Neural cell (in vitro differentiated cells): ENCODE data around the gene DBNDD1. TPM values are rescaled to one million over a fixed set of nuclear protein-coding genes. Genes with fewer than 3 reads are reported as not detected.

Experiments used
- H2AFZ ChIP-seq: fragments of 200-600, 300-800 bp; sonication (generic), shearing (Covaris generic); 2 replicates; pipeline ENCODE4 v1.6.0; 2014; ENCODE audit warnings: low read depth, mild to moderate bottlenecking, antibody characterized with exemption, low read length, moderate library complexity
- H3F3A ChIP-seq: fragments of 200-600 bp; shearing (Covaris generic); 2 replicates; pipeline ENCODE4 v1.6.1; 2016; ENCODE audit warnings: mild to moderate bottlenecking, moderate library complexity, mixed read lengths, antibody characterized with exemption, low read length; ENCODE audit not compliant: insufficient read depth, poor library complexity, severe bottlenecking
- H3K27ac ChIP-seq: fragments of 200-600, 300-800 bp; sonication (generic), shearing (Covaris generic); 2 replicates; pipeline ENCODE4 v1.5.1; 2014; ENCODE audit warnings: mild to moderate bottlenecking, low read length, moderate library complexity
- H3K27me3 ChIP-seq: fragments of 300-800, 200-600 bp; sonication (generic), shearing (Covaris generic); 2 replicates; pipeline ENCODE4 v1.6.0; 2014; ENCODE audit warnings: mild to moderate bottlenecking, low read depth, low read length, moderate library complexity; ENCODE audit not compliant: insufficient read depth
- H3K36me3 ChIP-seq: fragments of 300-800, 200-600 bp; sonication (generic), shearing (Covaris generic); 2 replicates; pipeline ENCODE4 v1.5.1; 2014; ENCODE audit warnings: mild to moderate bottlenecking, antibody characterized with exemption, low read length, moderate library complexity; ENCODE audit not compliant: insufficient read depth
- H3K4me2 ChIP-seq: fragments of 300-800, 200-600 bp; sonication (generic), shearing (Covaris generic); 2 replicates; pipeline ENCODE4 v1.6.0; 2014; ENCODE audit warnings: mild to moderate bottlenecking, low read length
- H3K4me3 ChIP-seq: fragments of 300-800, 200-600 bp; sonication (generic), shearing (Covaris generic); 2 replicates; pipeline ENCODE4 v1.5.1; 2014; ENCODE audit warnings: mild to moderate bottlenecking, low read length, moderate library complexity
- H3K79me2 ChIP-seq: fragments of 200-600 bp; shearing (Covaris generic); replicated peaks from 2 replicates; pipeline ENCODE4 v1.6.0; 2014; ENCODE audit warnings: mild to moderate bottlenecking, low read length, moderate library complexity; ENCODE audit not compliant: insufficient read depth
- H3K9ac ChIP-seq: fragments of 300-800, 200-600 bp; sonication (generic), shearing (Covaris generic); 2 replicates; pipeline ENCODE4 v1.6.1; 2016; ENCODE audit warnings: mild to moderate bottlenecking, low read length, mixed read lengths
- H3K9me2 ChIP-seq: fragments of 200-600 bp; shearing (Covaris generic); 2 replicates; pipeline ENCODE4 v1.6.1; 2016; ENCODE audit warnings: mild to moderate bottlenecking, low read length, mixed read lengths; ENCODE audit not compliant: insufficient read depth
- H3K9me3 ChIP-seq: fragments of 200-600, 300-800 bp; sonication (generic), shearing (Covaris generic); 2 replicates; pipeline ENCODE4 v1.6.1; 2016; ENCODE audit warnings: mild to moderate bottlenecking, mixed run types, low read length, moderate library complexity, mixed read lengths
- H4K20me1 ChIP-seq: fragments of 200-600 bp; shearing (Covaris generic); 2 replicates; pipeline ENCODE4 v1.6.1; 2016; ENCODE audit warnings: mild to moderate bottlenecking, mixed run types; ENCODE audit not compliant: insufficient read depth
- CTCF ChIP-seq: fragments of 450-650 bp; IDR thresholded peaks from 2 replicates; pipeline ENCODE4 v1.5.1; 2014; ENCODE audit warnings: antibody characterized with exemption, mild to moderate bottlenecking, moderate library complexity; ENCODE audit not compliant: poor library complexity, severe bottlenecking
- EP300 ChIP-seq: fragments of 450-650 bp; conservative IDR thresholded peaks from 2 replicates; pipeline ENCODE4 v1.6.1; 2014; ENCODE audit warnings: antibody characterized with exemption, mild to moderate bottlenecking, moderate library complexity; ENCODE audit not compliant: poor library complexity, severe bottlenecking
- EZH2 ChIP-seq: fragments of 200-600, 300-800 bp; shearing (Covaris generic), sonication (generic); IDR thresholded peaks from 2 replicates; pipeline ENCODE4 v1.6.1; 2014; ENCODE audit warnings: antibody characterized with exemption, low read length, borderline replicate concordance, mild to moderate bottlenecking; ENCODE audit not compliant: insufficient read depth, poor library complexity, severe bottlenecking
- MXI1 ChIP-seq: fragments of 450-650 bp; conservative IDR thresholded peaks from 2 replicates; pipeline ENCODE4 v1.6.1; 2014; ENCODE audit warnings: antibody characterized with exemption, mild to moderate bottlenecking; ENCODE audit not compliant: poor library complexity, severe bottlenecking
- POLR2AphosphoS5 ChIP-seq: IDR thresholded peaks from 2 replicates; pipeline ENCODE4 v1.6.1; 2012
- RAD21 ChIP-seq: fragments of 450-650 bp; conservative IDR thresholded peaks from 2 replicates; pipeline ENCODE4 v1.6.1; 2014; ENCODE audit warnings: antibody characterized with exemption, mild to moderate bottlenecking, moderate library complexity
- REST ChIP-seq: IDR thresholded peaks from 2 replicates; pipeline ENCODE4 v1.6.1; 2012; ENCODE audit warnings: borderline replicate concordance
- SMC3 ChIP-seq: fragments of 450-650 bp; conservative IDR thresholded peaks from 2 replicates; pipeline ENCODE4 v1.6.1; 2014; ENCODE audit warnings: antibody characterized with exemption, mild to moderate bottlenecking, moderate library complexity; ENCODE audit not compliant: poor library complexity
- TAF1 ChIP-seq: IDR thresholded peaks from 2 replicates; pipeline ENCODE4 v1.6.1; 2012; ENCODE audit warnings: low read depth
- polyA plus RNA-seq: library from polyadenylated mRNA; depleted of rRNA; stranded (reverse); fragments of >200 nt; gene quantifications from 2 replicates; pipeline ENCODE4 v1.2.3, GENCODE V29; 2014

The DBNDD1 gene
- polyA plus RNA-seq, 1 donor from 2014 or later: 15.4 TPM

- no peaks in the 10 kb centered on the region for H3F3A ChIP-seq
- no peak overlapping the region for H3K4me3 ChIP-seq
- no peak overlapping the region for H3K4me2 ChIP-seq
- no peaks in the 10 kb centered on the region for H4K20me1 ChIP-seq
- TF ChIP-seq EZH2 (no peak), SMC3 (no peak), REST (no peak), MXI1 (no peak), CTCF (no peak), POLR2AphosphoS5 (no peak), TAF1 (no peak), EP300 (no peak), RAD21 (no peak)
- H3K27ac ChIP-seq: no peak overlapping the region
- no peaks in the 10 kb centered on the region for H3K9me3 ChIP-seq
- no peak overlapping the region for H2AFZ ChIP-seq
- no peaks in the 10 kb centered on the region for H3K36me3 ChIP-seq
- H3K9me2 ChIP-seq: no peaks in the 10 kb centered on the region
- no peaks in the 10 kb centered on the region for H3K79me2 ChIP-seq
- no peaks in the 10 kb centered on the region for H3K27me3 ChIP-seq
- H3K9ac ChIP-seq: no peak overlapping the region
Observed at GRCh38 chr16:90043526-90043925, 24.3 kb upstream of the DBNDD1 start.

- Histone ChIP-seq H3K4me3 (no peak overlapping the region), H4K20me1 (no peaks in the 10 kb centered on the region), H3K36me3 (no peaks in the 10 kb centered on the region), H3K9me3 (no peaks in the 10 kb centered on the region), H3K4me2 (no peak overlapping the region), H2AFZ (no peak overlapping the region), H3F3A (no peaks in the 10 kb centered on the region), H3K27ac (no peak overlapping the region), H3K27me3 (no peaks in the 10 kb centered on the region), H3K9me2 (no peaks in the 10 kb centered on the region), H3K9ac (no peak overlapping the region), H3K79me2 (no peaks in the 10 kb centered on the region)
- TF ChIP-seq EZH2: no peak
- no peak for TF ChIP-seq SMC3
- no peak for TF ChIP-seq TAF1
- TF ChIP-seq EP300: no peak
- TF ChIP-seq RAD21: no peak
- no peak for TF ChIP-seq CTCF
- no peak for TF ChIP-seq REST
- no peak for TF ChIP-seq MXI1
- TF ChIP-seq POLR2AphosphoS5: no peak
Observed at GRCh38 chr16:90042946-90043514, 23.8 kb upstream of the DBNDD1 start.
